Effector CD4-positive, alpha-beta T cell (primary cell): ENCODE results near the gene AKAP8L.
"Not testable (repeated sequence)": the region's sequence is repeated elsewhere in the genome, so short reads cannot be mapped to it uniquely, and the experiment has no call there.

Experiments used
- DNase-seq: peaks from one replicate; pipeline ENCODE4 v3.0.0-alpha.2; 2020

The AKAP8L gene

GRCh38 chr19:15379083-15379998, 39.4 kb downstream of the AKAP8L start, which contains the start of gene AKAP8:
Gene AKAP8 (minus strand): TSS chr19:15379787. CDS start chr19:15379731, 56 bp downstream.
- DNase-seq: peak; percentile 95

GRCh38 chr19:15378534-15379082, 40.2 kb downstream of the AKAP8L start:
- DNase-seq: peak; percentile 28

GRCh38 chr19:15374796-15375440, 43.9 kb downstream of the AKAP8L start:
- DNase-seq: no peak

- no peak for DNase-seq
These were observed 44.6 kb downstream of the AKAP8L start for GRCh38 chr19:15374105-15374651.

- DNase-seq: no peak
These were observed 45.1 kb downstream of the AKAP8L start for GRCh38 chr19:15373644-15374043.

GRCh38 chr19:15372891-15373301, 45.9 kb downstream of the AKAP8L start:
- DNase-seq: no peak

- no peak for DNase-seq
These were observed 46.3 kb downstream of the AKAP8L start for GRCh38 chr19:15372470-15372869.

GRCh38 chr19:15371786-15372380, 46.9 kb downstream of the AKAP8L start:
- no peak for DNase-seq

- no peak for DNase-seq
These were observed 47.7 kb downstream of the AKAP8L start for GRCh38 chr19:15371119-15371518.

- no peak for DNase-seq
These were observed 49.2 kb downstream of the AKAP8L start for GRCh38 chr19:15369594-15369891.

- DNase-seq: no peak
These were observed 49.8 kb downstream of the AKAP8L start for GRCh38 chr19:15368798-15369593.

GRCh38 chr19:15368051-15368632, 50.6 kb downstream of the AKAP8L start:
- no peak for DNase-seq

GRCh38 chr19:15367439-15367838, 51.3 kb downstream of the AKAP8L start:
- no peak for DNase-seq

- no peak for DNase-seq
These were observed 53.5 kb downstream of the AKAP8L start for GRCh38 chr19:15365264-15365663.

GRCh38 chr19:15363791-15364190, 55.0 kb downstream of the AKAP8L start:
- DNase-seq: not testable (repeated sequence)

GRCh38 chr19:15363048-15363447, 55.7 kb downstream of the AKAP8L start:
- not testable (repeated sequence) for DNase-seq

GRCh38 chr19:15360015-15360414, 58.8 kb downstream of the AKAP8L start:
- DNase-seq: not testable (repeated sequence)

- no peak for DNase-seq
These were observed 59.9 kb downstream of the AKAP8L start for GRCh38 chr19:15358918-15359317.

- no peak for DNase-seq
These were observed 60.9 kb downstream of the AKAP8L start for GRCh38 chr19:15357906-15358305.

GRCh38 chr19:15354566-15355296, 64.1 kb downstream of the AKAP8L start:
- no peak for DNase-seq

GRCh38 chr19:15353908-15354307, 64.9 kb downstream of the AKAP8L start:
- no peak for DNase-seq
